Keratinocyte (primary cell): Measurements from ENCODE around the gene SRSF12. TPM values are rescaled to one million over a fixed set of nuclear protein-coding genes. Genes with fewer than 3 reads are reported as not detected.

Experiments used
- DNase-seq: peaks from one replicate; pipeline ENCODE4 v3.0.0-alpha.2; 2011; ENCODE audit warnings: low read depth, missing footprints, low spot score
- FAIRE-seq: peaks from 2 replicates; lab custom pipeline; 2011; peaks lifted over from hg19 to GRCh38; lab: Jason Lieb, UNC
- H2AFZ ChIP-seq: 2 replicates; pipeline ENCODE4 v1.6.0; 2012; ENCODE audit warnings: low read length, control low read depth, inconsistent platforms; ENCODE audit not compliant: control insufficient read depth
- H3K27ac ChIP-seq: 2 replicates; pipeline ENCODE4 v1.5.1; 2011; ENCODE audit warnings: low read length; ENCODE audit not compliant: control insufficient read depth, insufficient read depth
- H3K27me3 ChIP-seq: 3 replicates; pipeline ENCODE4 v1.6.0; 2011; ENCODE audit warnings: low read length; ENCODE audit not compliant: control insufficient read depth, insufficient read depth; ENCODE audit errors: extremely low read depth
- H3K36me3 ChIP-seq, 2 experiments: 2 replicates in 1 of 2; 3 replicates in 1 of 2; pipeline ENCODE4 v1.5.1; 2011; ENCODE audit warnings: low read length in 2 of 2, mild to moderate bottlenecking in 1 of 2; ENCODE audit not compliant: control insufficient read depth in 2 of 2, insufficient read depth in 2 of 2; ENCODE audit errors: extremely low read depth in 1 of 2
- H3K4me1 ChIP-seq: 3 replicates; pipeline ENCODE4 v1.5.1; 2011; ENCODE audit warnings: low read length; ENCODE audit not compliant: control insufficient read depth, insufficient read depth; ENCODE audit errors: extremely low read depth
- H3K4me2 ChIP-seq: 3 replicates; pipeline ENCODE4 v1.6.0; 2011; ENCODE audit warnings: low read depth, low read length; ENCODE audit not compliant: control insufficient read depth, insufficient read depth; ENCODE audit errors: extremely low read depth
- H3K4me3 ChIP-seq, 3 experiments: fragments of 200-600 bp in 1 of 3; sonication (generic) in 1 of 3; 2 replicates in 2 of 3; 3 replicates in 1 of 3; pipeline ENCODE4 v1.5.1; 2011 to 2016; ENCODE audit warnings: low read length in 3 of 3, mild to moderate bottlenecking in 3 of 3, control low read depth in 2 of 3, inconsistent platforms in 1 of 3, low read depth in 1 of 3, mixed read lengths in 1 of 3, mixed run types in 1 of 3, moderate library complexity in 1 of 3; ENCODE audit not compliant: control insufficient read depth in 2 of 3, insufficient read depth in 2 of 3; ENCODE audit errors: extremely low read depth in 1 of 3
- H3K79me2 ChIP-seq: 2 replicates; pipeline ENCODE4 v1.6.0; 2012; ENCODE audit warnings: low read length; ENCODE audit not compliant: control insufficient read depth, insufficient read depth
- H3K9ac ChIP-seq: 3 replicates; pipeline ENCODE4 v1.6.0; 2011; ENCODE audit warnings: low read length; ENCODE audit not compliant: control insufficient read depth, insufficient read depth; ENCODE audit errors: extremely low read depth
- H3K9me1 ChIP-seq: 3 replicates; pipeline ENCODE4 v1.6.0; 2011; ENCODE audit warnings: low read length; ENCODE audit not compliant: control insufficient read depth, insufficient read depth; ENCODE audit errors: extremely low read depth
- H3K9me3 ChIP-seq: 2 replicates; pipeline ENCODE4 v1.5.1; 2012; ENCODE audit warnings: low read depth, low read length; ENCODE audit not compliant: control insufficient read depth
- H4K20me1 ChIP-seq: 3 replicates; pipeline ENCODE4 v1.6.0; 2011; ENCODE audit warnings: low read length; ENCODE audit not compliant: control insufficient read depth, insufficient read depth; ENCODE audit errors: extremely low read depth
- CTCF ChIP-seq, 3 experiments: IDR thresholded peaks in 1 of 3; conservative IDR thresholded peaks in 1 of 3; optimal IDR thresholded peaks in 1 of 3; 2 replicates in 2 of 3; 3 replicates in 1 of 3; pipeline versions ENCODE3 to v1.5.1; 2011; ENCODE audit warnings: low read length in 3 of 3, mild to moderate bottlenecking in 3 of 3, moderate library complexity in 2 of 3, control low read depth in 1 of 3, inconsistent platforms in 1 of 3; ENCODE audit not compliant: insufficient read depth in 2 of 3; ENCODE audit errors: extremely low read depth in 1 of 3
- EZH2 ChIP-seq: IDR thresholded peaks from one replicate; pipeline ENCODE4 v1.6.1; 2012; ENCODE audit warnings: inconsistent platforms, mild to moderate bottlenecking, low read length, moderate library complexity
- dilution Hi-C: fragments of 300-500 bp; cut with MboI; formaldehyde crosslinking; loops from one replicate; pipeline ENCODE4 v1.7.0; 2020; ENCODE audit warnings: low sequenced_read_pairs; ENCODE audit not compliant: extremely low pct_ligation_motif_present
- polyA plus RNA-seq, 5 experiments: library from polyadenylated mRNA; depleted of rRNA in 3 of 5; stranded (reverse) in 3 of 5; stranded (forward) in 1 of 5; unstranded in 1 of 5; fragments of >200 nt; gene quantifications; 1 replicate in 1 of 5; 2 replicates in 3 of 5; 3 replicates in 1 of 5; pipeline versions ENCODE4 v1.2.1 to v1.2.3, GENCODE V29; 2011 to 2012; ENCODE audit warnings: missing spikeins in 2 of 5, low read depth in 1 of 5, low replicate concordance in 1 of 5

The SRSF12 gene
- polyA plus RNA-seq, 1 donor (not counting 4 experiments of a cell fraction or from before 2014, with no cell fraction given), result 0.28 TPM

- H3K79me2 ChIP-seq, result peaks cover 3% of the 10 kb centered on the region
- no peaks in the 10 kb centered on the region for H3K36me3 ChIP-seq
- H4K20me1 ChIP-seq, result no peaks in the 10 kb centered on the region
- DNase-seq (no peak), FAIRE-seq (peak; percentile 39)
- dilution Hi-C loops, result no loop called here
- peak overlapping the region; percentile 75 for H3K27ac ChIP-seq
- H3K4me2 ChIP-seq, result peak overlapping the region; percentile 58
- H3K9me3 ChIP-seq, result no peaks in the 10 kb centered on the region
- peak overlapping the region; percentile 88 for H2AFZ ChIP-seq
- peak overlapping the region; percentile 50 to 87 (median 75) for H3K4me3 ChIP-seq
- TF ChIP-seq EZH2 (no peak), CTCF (optimal IDR thresholded peaks at IDR 0.05 in 1 of 3, IDR thresholded peaks at IDR 0.05 in 1 of 3, conservative IDR thresholded peaks at IDR 0.05 in 1 of 3; ENCODE audit: extremely low read depth in 1 of 3, insufficient read depth in 2 of 3, low read length in 3 of 3) (no peak)
- H3K9me1 ChIP-seq, result no peaks in the 10 kb centered on the region
- peak overlapping the region; percentile 82 for H3K9ac ChIP-seq
- no peaks in the 10 kb centered on the region for H3K27me3 ChIP-seq
- H3K4me1 ChIP-seq, result no peaks in the 10 kb centered on the region
These were observed 29.1 kb upstream of the SRSF12 start for GRCh38 chr6:89146718-89147700.

GRCh38 chr6:89145956-89146717 lies 28.3 kb upstream of the SRSF12 start, which contains the start of gene PM20D2:
PM20D2 (plus strand) TSS chr6:89146055; CDS start chr6:89146145, 90 bp downstream.
- peaks cover 3% of the 10 kb centered on the region for H3K79me2 ChIP-seq
- FAIRE-seq (no peak), DNase-seq (no peak)
- dilution Hi-C loops, result no loop called here
- H3K27me3 ChIP-seq, result no peaks in the 10 kb centered on the region
- H3K9me1 ChIP-seq, result no peaks in the 10 kb centered on the region
- no peaks in the 10 kb centered on the region for H3K36me3 ChIP-seq
- peak within 1 kb of the TSS; percentile 50 to 87 (median 75) for H3K4me3 ChIP-seq
- no peaks in the 10 kb centered on the region for H3K9me3 ChIP-seq
- peak within 1 kb of the TSS; percentile 58 for H3K4me2 ChIP-seq
- H4K20me1 ChIP-seq, result no peaks in the 10 kb centered on the region
- peak within 1 kb of the TSS; percentile 88 for H2AFZ ChIP-seq
- peak within 1 kb of the TSS; percentile 82 for H3K9ac ChIP-seq
- no peaks in the 10 kb centered on the region for H3K4me1 ChIP-seq
- TF ChIP-seq EZH2 (no peak), CTCF (optimal IDR thresholded peaks at IDR 0.05 in 1 of 3, IDR thresholded peaks at IDR 0.05 in 1 of 3, conservative IDR thresholded peaks at IDR 0.05 in 1 of 3; ENCODE audit: extremely low read depth in 1 of 3, insufficient read depth in 2 of 3, low read length in 3 of 3) (no peak)
- H3K27ac ChIP-seq, result peak within 1 kb of the TSS; percentile 75
